GM19099 (cell line): Measurements from ENCODE around the gene UBE2J1.

Source experiments
- POLR2A ChIP-seq: IDR thresholded peaks from 3 replicates; pipeline ENCODE4 v1.6.1; 2011; ENCODE audit warnings: low read depth; ENCODE audit not compliant: insufficient read length; ENCODE audit errors: extremely low read depth

The UBE2J1 gene

GRCh38 chr6:89287351-89288028, 65.0 kb downstream of the UBE2J1 start:
- TF ChIP-seq POLR2A, result no peak

- TF ChIP-seq POLR2A, result no peak
Measured at GRCh38 chr6:89286516-89286915, 66.0 kb downstream of the UBE2J1 start.

- TF ChIP-seq POLR2A, result no peak
Measured at GRCh38 chr6:89284963-89285735, 67.4 kb downstream of the UBE2J1 start.

GRCh38 chr6:89284081-89284480, 68.4 kb downstream of the UBE2J1 start:
- no peak for TF ChIP-seq POLR2A

GRCh38 chr6:89282749-89283148, 69.8 kb downstream of the UBE2J1 start:
- TF ChIP-seq POLR2A, result no peak

GRCh38 chr6:89281779-89282246, 70.7 kb downstream of the UBE2J1 start:
- TF ChIP-seq POLR2A, result no peak

- TF ChIP-seq POLR2A, result no peak
Measured at GRCh38 chr6:89278956-89279355, 73.6 kb downstream of the UBE2J1 start.
